ENCODE data around the gene CCDC146.
"Not testable (repeated sequence)": the region's sequence is repeated elsewhere in the genome, so short reads cannot be mapped to it uniquely, and the experiment has no call there.

The CCDC146 gene

GRCh38 chr7:77121860-77122681 is at the start of gene CCDC146:
TSS of gene CCDC146 (plus strand) at chr7:77122615. CDS start at chr7:77167669, 45,054 bp downstream.
- DNase-seq (ENCODE audit: low spot score): peak; percentile 100

- not testable (repeated sequence) for DNase-seq (ENCODE audit: low spot score)
Observed at GRCh38 chr7:77074786-77075396, 47.5 kb upstream of the CCDC146 start.

- not testable (repeated sequence) for DNase-seq (ENCODE audit: low spot score)
Observed at GRCh38 chr7:77077060-77077459, 45.4 kb upstream of the CCDC146 start.

GRCh38 chr7:77079112-77079511 is 43.3 kb upstream of the CCDC146 start:
- not testable (repeated sequence) for DNase-seq (ENCODE audit: low spot score)

GRCh38 chr7:77079624-77080023 is 42.8 kb upstream of the CCDC146 start:
- not testable (repeated sequence) for DNase-seq (ENCODE audit: low spot score)

GRCh38 chr7:77080236-77080635 is 42.2 kb upstream of the CCDC146 start:
- not testable (repeated sequence) for DNase-seq (ENCODE audit: low spot score)

GRCh38 chr7:77082192-77082591 is 40.2 kb upstream of the CCDC146 start:
- DNase-seq (ENCODE audit: low spot score): not testable (repeated sequence)

- DNase-seq (ENCODE audit: low spot score): not testable (repeated sequence)
Observed at GRCh38 chr7:77092301-77092700, 30.1 kb upstream of the CCDC146 start.

GRCh38 chr7:77100501-77100900 is 21.9 kb upstream of the CCDC146 start:
- DNase-seq (ENCODE audit: low spot score): not testable (repeated sequence)

GRCh38 chr7:77101187-77101586 is 21.2 kb upstream of the CCDC146 start:
- DNase-seq (ENCODE audit: low spot score): not testable (repeated sequence)

- DNase-seq (ENCODE audit: low spot score): not testable (repeated sequence)
Observed at GRCh38 chr7:77102671-77103070, 19.7 kb upstream of the CCDC146 start.

GRCh38 chr7:77105904-77106303 is 16.5 kb upstream of the CCDC146 start:
- DNase-seq (ENCODE audit: low spot score): not testable (repeated sequence)

- DNase-seq (ENCODE audit: low spot score): not testable (repeated sequence)
Observed at GRCh38 chr7:77107659-77108058, 14.8 kb upstream of the CCDC146 start.

GRCh38 chr7:77108362-77108761 is 14.1 kb upstream of the CCDC146 start:
- DNase-seq (ENCODE audit: low spot score): not testable (repeated sequence)

GRCh38 chr7:77112719-77113306 is 9.6 kb upstream of the CCDC146 start:
- DNase-seq (ENCODE audit: low spot score): not testable (repeated sequence)

GRCh38 chr7:77125486-77125885 is 3.1 kb downstream of the CCDC146 start:
- DNase-seq (ENCODE audit: low spot score): not testable (repeated sequence)

- DNase-seq (ENCODE audit: low spot score): not testable (repeated sequence)
Observed at GRCh38 chr7:77127009-77127408, 4.6 kb downstream of the CCDC146 start.

GRCh38 chr7:77128582-77129410 is 6.4 kb downstream of the CCDC146 start:
- peak; percentile 90 for DNase-seq (ENCODE audit: low spot score)

- DNase-seq (ENCODE audit: low spot score): not testable (repeated sequence)
Observed at GRCh38 chr7:77131781-77132180, 9.4 kb downstream of the CCDC146 start.

- not testable (repeated sequence) for DNase-seq (ENCODE audit: low spot score)
Observed at GRCh38 chr7:77138668-77139067, 16.3 kb downstream of the CCDC146 start.

- DNase-seq (ENCODE audit: low spot score): not testable (repeated sequence)
Observed at GRCh38 chr7:77140291-77140690, 17.9 kb downstream of the CCDC146 start.

GRCh38 chr7:77152232-77152631 is 29.8 kb downstream of the CCDC146 start:
- not testable (repeated sequence) for DNase-seq (ENCODE audit: low spot score)

All from pons (tissue), 1 donor.